ENCODE data around the gene CALN1. TPM values are rescaled to one million over a fixed set of nuclear protein-coding genes. Genes with fewer than 3 reads are reported as not detected.

The CALN1 gene
- total and polyA plus RNA-seq, 12 donors = not detected

DNA sequence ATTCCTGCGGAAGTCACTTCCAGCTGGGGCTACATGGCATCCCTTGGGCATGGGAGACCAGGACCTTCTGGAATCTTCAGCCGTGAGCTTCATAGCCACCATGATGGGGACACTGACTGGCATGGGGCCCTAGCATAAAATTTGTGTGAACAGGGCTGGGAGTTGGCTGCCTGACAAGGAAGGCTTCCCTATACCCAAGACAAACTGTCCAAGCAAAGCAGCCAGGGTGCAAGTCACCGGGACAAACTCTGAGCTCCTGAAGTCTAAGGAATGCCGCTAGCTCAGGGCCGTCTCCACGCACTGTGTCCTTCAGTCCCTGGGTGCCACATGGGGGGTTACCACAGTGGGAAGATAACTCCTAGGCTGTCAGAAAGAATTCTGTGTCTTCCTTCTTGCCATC, 627.4 kb downstream of the CALN1 start:
- intact Hi-C loops (cut with DNase I) = no loop called here
- Histone ChIP-seq H3K4me1 (no peaks in the 10 kb centered on the region), H3K27ac (no peak overlapping the region), H3K36me3 (no peaks in the 10 kb centered on the region), H3K27me3 (peaks cover 0 to 12% (median 5%) of the 10 kb centered on the region in 7 donors), H3K4me3 (no peak overlapping the region), H3K9me3 (peaks cover 0 to 34% (median 15%) of the 10 kb centered on the region in 11 donors)
- ATAC-seq = no peak
- DNase-seq = no peak
- TF ChIP-seq CTCF (IDR thresholded peaks at IDR 0.05) = no peak
- 84 to 87% methylated on average over 6 of the region's 6 CpGs for WGBS, 2 donors

DNA sequence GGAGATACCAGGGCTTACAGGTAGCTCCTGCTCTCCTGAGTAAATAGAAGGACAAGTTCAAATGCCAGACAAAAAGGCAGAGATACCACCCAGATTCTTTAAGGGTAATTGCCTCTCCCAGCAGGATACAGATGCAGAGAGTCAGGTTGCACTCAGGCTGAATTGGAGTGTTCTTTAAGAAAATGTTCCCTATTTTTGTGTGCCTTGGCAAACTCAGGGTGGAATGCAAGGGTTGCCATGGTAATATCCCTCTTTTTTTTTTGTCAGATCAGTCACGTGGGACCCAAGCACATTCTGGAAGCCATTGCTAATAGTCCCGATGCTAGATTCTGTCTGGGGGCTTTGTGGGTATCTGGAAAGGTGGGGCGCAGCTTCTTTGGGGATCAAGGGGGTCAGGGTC, 628.0 kb downstream of the CALN1 start:
- no peak overlapping the region for H3K27ac ChIP-seq
- H3K4me3 ChIP-seq = no peak overlapping the region
- 52 to 58% methylated on average over 3 of the region's 3 CpGs for WGBS, 2 donors
- H3K36me3 ChIP-seq = no peaks in the 10 kb centered on the region
- no peaks in the 10 kb centered on the region for H3K4me1 ChIP-seq
- peaks cover 0 to 13% (median 8%) of the 10 kb centered on the region in 7 donors for H3K27me3 ChIP-seq
- TF ChIP-seq CTCF (IDR thresholded peaks at IDR 0.05) = no peak
- peaks cover 0 to 34% (median 15%) of the 10 kb centered on the region in 11 donors for H3K9me3 ChIP-seq
- no peak for DNase-seq
- intact Hi-C loops (cut with DNase I) = no loop called here
- no peak for ATAC-seq

DNA sequence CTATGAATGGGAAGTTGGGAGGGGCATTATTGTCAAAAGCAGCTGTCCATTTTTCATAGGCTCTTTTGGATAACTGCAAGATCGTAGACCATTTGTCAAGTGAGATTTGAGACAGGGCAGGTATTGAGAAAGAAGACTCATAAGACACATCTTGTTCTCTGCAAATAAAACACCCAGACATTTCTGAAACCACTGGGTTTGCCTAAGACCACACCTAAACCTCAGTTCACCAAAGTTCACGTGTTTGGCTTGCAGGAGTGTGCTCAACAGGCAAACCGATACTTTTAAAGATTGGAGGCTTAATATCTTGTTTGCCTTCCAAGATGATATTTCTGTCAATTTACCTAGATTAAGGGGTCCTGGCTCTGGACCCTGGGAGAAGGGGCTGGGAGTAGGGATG, 628.4 kb downstream of the CALN1 start:
- no peak for TF ChIP-seq CTCF (IDR thresholded peaks at IDR 0.05)
- Histone ChIP-seq H3K27me3 (peaks cover 0 to 12% (median 8%) of the 10 kb centered on the region in 7 donors), H3K27ac (no peak overlapping the region), H3K4me3 (no peak overlapping the region), H3K9me3 (peaks cover 0 to 33% (median 15%) of the 10 kb centered on the region in 11 donors), H3K4me1 (no peaks in the 10 kb centered on the region), H3K36me3 (no peaks in the 10 kb centered on the region)
- ATAC-seq = no peak
- 77 to 78% methylated on average over 3 of the region's 3 CpGs for WGBS, 2 donors
- intact Hi-C loops (cut with DNase I) = no loop called here
- DNase-seq = no peak

DNA sequence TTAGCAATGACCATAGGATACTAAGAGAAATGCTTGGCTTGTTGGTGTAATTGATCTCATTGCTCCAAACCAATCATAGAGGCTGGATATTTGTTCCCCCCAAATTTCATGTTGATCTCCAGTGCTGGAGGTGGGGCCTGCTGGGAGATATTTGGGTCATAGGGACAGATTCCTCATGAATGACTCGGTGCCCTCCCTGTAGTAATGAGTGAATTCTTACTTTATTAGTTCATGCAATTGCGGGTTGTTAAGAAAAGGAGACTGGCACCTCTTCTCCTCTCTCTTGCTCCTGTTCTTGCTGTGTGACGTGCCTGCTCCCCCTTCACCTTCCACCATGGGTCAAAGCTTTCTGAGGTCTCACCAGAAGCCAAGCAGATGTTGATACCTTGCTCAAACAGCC, 630.1 kb downstream of the CALN1 start:
- intact Hi-C loops (cut with DNase I) = no loop called here
- peaks cover 0 to 16% (median 2%) of the 10 kb centered on the region in 11 donors for H3K9me3 ChIP-seq
- peaks cover 0 to 12% (median 8%) of the 10 kb centered on the region in 7 donors for H3K27me3 ChIP-seq
- no peak overlapping the region for H3K27ac ChIP-seq
- no peak overlapping the region for H3K4me3 ChIP-seq
- no peak for ATAC-seq
- no peak for DNase-seq
- 71 to 87% methylated on average over 3 of the region's 3 CpGs for WGBS, 2 donors
- TF ChIP-seq CTCF (IDR thresholded peaks at IDR 0.05) = no peak
- H3K4me1 ChIP-seq = no peaks in the 10 kb centered on the region
- no peaks in the 10 kb centered on the region for H3K36me3 ChIP-seq

Measured in heart right ventricle (tissue), 16 donors.